SKM-1 treated with dmso at 0.1 percent for 144 hours (cell line): ENCODE measurements around the gene PITPNM1.

ENCODE experiments used
- DNase-seq: peaks from one replicate; lab custom pipeline; 2025; ENCODE audit not compliant: unreplicated experiment; lab: John Stamatoyannopoulos, UW

Gene PITPNM1

GRCh38 chr11:67445515-67445914 is 59.6 kb downstream of the PITPNM1 start:
- DNase-seq, result no peak

- DNase-seq, result no peak
Observed at GRCh38 chr11:67442504-67443404, 62.4 kb downstream of the PITPNM1 start.
